Smooth muscle cell (in vitro differentiated cells): ENCODE data around the gene SLC38A3. TPM values are rescaled to one million over a fixed set of nuclear protein-coding genes. Genes with fewer than 3 reads are reported as not detected.

Source experiments
- DNase-seq: peaks from one replicate; lab custom pipeline; 2025; ENCODE audit not compliant: unreplicated experiment; lab: John Stamatoyannopoulos, UW
- H2AFZ ChIP-seq: fragments of 200-600 bp; sonication (generic); 2 replicates; pipeline ENCODE4 v1.6.0; 2016; ENCODE audit warnings: antibody characterized with exemption, low read depth, mild to moderate bottlenecking
- H3F3A ChIP-seq: fragments of 200-600 bp; sonication (generic); 2 replicates; pipeline ENCODE4 v1.6.0; 2017; ENCODE audit warnings: antibody characterized with exemption, low read depth
- H3K27ac ChIP-seq: fragments of 200-600 bp; sonication (generic); 2 replicates; pipeline ENCODE4 v1.5.1; 2016; ENCODE audit warnings: low read depth, mild to moderate bottlenecking
- H3K27me3 ChIP-seq: fragments of 200-600 bp; sonication (generic); 2 replicates; pipeline ENCODE4 v1.6.1; 2016; ENCODE audit warnings: low read depth, mild to moderate bottlenecking
- H3K36me3 ChIP-seq: fragments of 200-600 bp; sonication (generic); 2 replicates; pipeline ENCODE4 v1.5.1; 2016; ENCODE audit warnings: low read depth
- H3K4me1 ChIP-seq: fragments of 200-600 bp; sonication (generic); 2 replicates; pipeline ENCODE4 v1.5.1; 2016; ENCODE audit warnings: low read depth
- H3K4me2 ChIP-seq: fragments of 200-600 bp; sonication (generic); 2 replicates; pipeline ENCODE4 v1.6.0; 2016; ENCODE audit warnings: mild to moderate bottlenecking
- H3K4me3 ChIP-seq: fragments of 200-600 bp; sonication (generic); 2 replicates; pipeline ENCODE4 v1.5.1; 2016; ENCODE audit warnings: mild to moderate bottlenecking
- H3K79me2 ChIP-seq: fragments of 200-600 bp; sonication (generic); 2 replicates; pipeline ENCODE4 v1.6.0; 2016; ENCODE audit warnings: low read depth, mild to moderate bottlenecking
- H3K9ac ChIP-seq: fragments of 200-600 bp; sonication (generic); 2 replicates; pipeline ENCODE4 v1.6.0; 2016; ENCODE audit warnings: low read depth
- H3K9me3 ChIP-seq: fragments of 200-600 bp; sonication (generic); replicated peaks from 2 replicates; pipeline ENCODE4 v1.5.1; 2016; ENCODE audit warnings: low read depth
- H4K20me1 ChIP-seq: fragments of 200-600 bp; sonication (generic); 2 replicates; pipeline ENCODE4 v1.6.0; 2016; ENCODE audit warnings: low read depth
- WGBS: methylation state at CpG from one replicate; pipeline ENCODE4 v1.1.7; 2016; ENCODE audit warnings: low lambda C conversion rate; 5-methylcytosine and 5-hydroxymethylcytosine counted together
- polyA plus RNA-seq: library from polyadenylated mRNA; unstranded; fragments of >200 nt; fragmentation: Nextera tagmentation; extraction: Ambion mirVana; gene quantifications from 2 replicates; pipeline ENCODE4 v1.2.1, GENCODE V29; 2016
- total RNA-seq: library from RNA; depleted of rRNA; stranded (reverse); fragments of >200 nt; gene quantifications from 2 replicates; pipeline ENCODE4 v1.2.3, GENCODE V29; 2014
- TF ChIP-seq, protein P1 (sequence below): fragments of 200-600 bp; sonication (generic); IDR thresholded peaks from 2 replicates; pipeline ENCODE4 v1.5.1; 2017; ENCODE audit warnings: borderline replicate concordance, mild to moderate bottlenecking, antibody characterized with exemption; ENCODE audit not compliant: insufficient read depth, poor library complexity, severe bottlenecking

Gene SLC38A3
- total and polyA plus RNA-seq, 2 experiments from 2014 or later, result 0.58 to 3.5 TPM

DNA sequence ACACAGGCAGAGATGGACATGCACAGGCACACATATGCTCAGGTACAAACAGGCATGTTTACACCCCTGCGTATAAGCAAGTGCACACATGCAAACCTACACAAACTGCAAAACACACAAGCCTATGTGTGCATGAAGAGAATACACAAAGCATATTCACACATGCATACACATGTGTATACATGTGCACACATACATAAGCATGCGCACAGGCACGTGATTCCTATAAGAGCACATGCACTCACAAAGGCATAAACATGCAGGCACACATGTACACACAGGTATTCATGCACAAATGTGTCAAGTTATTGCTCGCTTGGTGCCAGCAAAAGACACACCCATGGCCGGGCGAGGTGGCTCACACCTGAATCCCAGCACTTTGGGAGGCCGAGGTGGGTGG lies 15.1 kb upstream of the SLC38A3 start:
- no peak overlapping the region for H3K9ac ChIP-seq
- H3K4me3 ChIP-seq, result no peak overlapping the region
- H3K4me1 ChIP-seq, result no peaks in the 10 kb centered on the region
- H3F3A ChIP-seq, result no peaks in the 10 kb centered on the region
- no peak overlapping the region for H3K27ac ChIP-seq
- WGBS, result 95% methylated on average over 7 of the region's 7 CpGs
- no peaks in the 10 kb centered on the region for H3K79me2 ChIP-seq
- H4K20me1 ChIP-seq, result no peaks in the 10 kb centered on the region
- H3K4me2 ChIP-seq, result no peak overlapping the region
- no peaks in the 10 kb centered on the region for H3K9me3 ChIP-seq
- TF ChIP-seq, protein P1, sequence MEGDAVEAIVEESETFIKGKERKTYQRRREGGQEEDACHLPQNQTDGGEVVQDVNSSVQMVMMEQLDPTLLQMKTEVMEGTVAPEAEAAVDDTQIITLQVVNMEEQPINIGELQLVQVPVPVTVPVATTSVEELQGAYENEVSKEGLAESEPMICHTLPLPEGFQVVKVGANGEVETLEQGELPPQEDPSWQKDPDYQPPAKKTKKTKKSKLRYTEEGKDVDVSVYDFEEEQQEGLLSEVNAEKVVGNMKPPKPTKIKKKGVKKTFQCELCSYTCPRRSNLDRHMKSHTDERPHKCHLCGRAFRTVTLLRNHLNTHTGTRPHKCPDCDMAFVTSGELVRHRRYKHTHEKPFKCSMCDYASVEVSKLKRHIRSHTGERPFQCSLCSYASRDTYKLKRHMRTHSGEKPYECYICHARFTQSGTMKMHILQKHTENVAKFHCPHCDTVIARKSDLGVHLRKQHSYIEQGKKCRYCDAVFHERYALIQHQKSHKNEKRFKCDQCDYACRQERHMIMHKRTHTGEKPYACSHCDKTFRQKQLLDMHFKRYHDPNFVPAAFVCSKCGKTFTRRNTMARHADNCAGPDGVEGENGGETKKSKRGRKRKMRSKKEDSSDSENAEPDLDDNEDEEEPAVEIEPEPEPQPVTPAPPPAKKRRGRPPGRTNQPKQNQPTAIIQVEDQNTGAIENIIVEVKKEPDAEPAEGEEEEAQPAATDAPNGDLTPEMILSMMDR, result no peak
- no peaks in the 10 kb centered on the region for H3K36me3 ChIP-seq
- DNase-seq, result no peak
- peaks cover 5% of the 10 kb centered on the region for H3K27me3 ChIP-seq
- no peak overlapping the region for H2AFZ ChIP-seq

- TF ChIP-seq, protein P1, result no peak
- Histone ChIP-seq H3K79me2 (no peaks in the 10 kb centered on the region), H3K27ac (no peak within 1 kb of the TSS), H3K36me3 (no peaks in the 10 kb centered on the region), H3F3A (no peaks in the 10 kb centered on the region), H3K27me3 (peaks cover 5% of the 10 kb centered on the region), H3K4me3 (no peak within 1 kb of the TSS), H3K4me2 (no peak within 1 kb of the TSS), H3K9ac (no peak within 1 kb of the TSS), H3K4me1 (no peaks in the 10 kb centered on the region), H3K9me3 (no peaks in the 10 kb centered on the region), H2AFZ (no peak within 1 kb of the TSS), H4K20me1 (no peaks in the 10 kb centered on the region)
- 87% methylated on average over 8 of the region's 8 CpGs for WGBS
- DNase-seq, result no peak
Observed at GRCh38 chr3:50190936-50191660, 14.0 kb upstream of the SLC38A3 start, which contains the start of gene GNAT1. Gene GNAT1 (plus strand): TSS chr3:50191610. CDS start chr3:50191726, 116 bp downstream.

DNA sequence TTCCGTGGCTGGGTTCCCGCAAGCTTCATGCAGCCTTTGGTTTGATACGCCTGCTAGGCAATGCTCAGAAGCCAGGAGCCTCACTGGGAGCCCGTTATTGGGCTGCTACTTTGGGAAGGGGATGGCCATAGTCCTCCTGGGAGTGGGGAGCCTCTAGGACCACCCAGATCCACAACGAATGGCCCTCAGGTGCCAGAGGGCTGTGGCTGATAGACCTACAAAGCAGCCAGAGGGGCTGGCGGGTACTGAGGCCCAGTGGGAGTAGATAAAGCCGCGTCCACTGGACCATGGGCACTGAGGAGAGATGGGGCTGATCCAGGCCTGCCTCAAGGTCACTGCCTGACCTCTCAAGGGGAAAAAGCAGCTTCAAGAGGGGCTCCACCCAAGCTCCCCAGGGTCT lies 12.9 kb upstream of the SLC38A3 start:
- peaks cover 5% of the 10 kb centered on the region for H3K27me3 ChIP-seq
- H3K27ac ChIP-seq, result no peak overlapping the region
- TF ChIP-seq, protein P1, result no peak
- H3K36me3 ChIP-seq, result no peaks in the 10 kb centered on the region
- no peak overlapping the region for H3K4me3 ChIP-seq
- WGBS, result 90% methylated on average over 8 of the region's 8 CpGs
- H3F3A ChIP-seq, result no peaks in the 10 kb centered on the region
- H4K20me1 ChIP-seq, result no peaks in the 10 kb centered on the region
- no peak overlapping the region for H2AFZ ChIP-seq
- no peaks in the 10 kb centered on the region for H3K9me3 ChIP-seq
- no peaks in the 10 kb centered on the region for H3K4me1 ChIP-seq
- no peaks in the 10 kb centered on the region for H3K79me2 ChIP-seq
- H3K4me2 ChIP-seq, result no peak overlapping the region
- H3K9ac ChIP-seq, result no peak overlapping the region
- no peak for DNase-seq

DNA sequence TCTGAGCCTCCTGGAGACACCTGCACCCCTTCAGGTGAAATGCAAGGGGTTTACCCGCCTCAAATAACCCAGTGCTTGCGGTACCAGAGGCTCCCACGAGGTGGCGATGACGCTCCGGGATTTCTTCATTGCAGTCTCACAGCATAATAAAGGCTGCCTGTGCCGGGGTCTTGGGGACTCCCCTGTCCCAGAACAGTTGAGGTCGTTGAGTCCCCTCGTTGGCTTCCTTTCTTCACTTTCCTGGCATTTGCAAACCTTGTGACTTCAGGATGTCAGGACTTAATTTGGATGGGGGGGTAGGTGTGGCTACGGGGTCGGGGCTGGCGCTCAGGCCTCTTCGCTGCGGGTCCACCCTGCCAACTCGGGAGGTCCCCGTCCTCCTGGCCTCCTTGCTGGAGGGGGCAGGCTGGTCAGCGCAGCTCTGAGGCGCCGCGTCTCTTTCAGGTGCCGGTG lies 12.4 kb upstream of the SLC38A3 start:
- Histone ChIP-seq H3K4me3 (no peak overlapping the region), H3K36me3 (no peaks in the 10 kb centered on the region), H4K20me1 (no peaks in the 10 kb centered on the region), H2AFZ (no peak overlapping the region), H3F3A (no peaks in the 10 kb centered on the region), H3K9me3 (no peaks in the 10 kb centered on the region), H3K9ac (no peak overlapping the region), H3K79me2 (no peaks in the 10 kb centered on the region), H3K4me1 (no peaks in the 10 kb centered on the region), H3K27ac (no peak overlapping the region), H3K27me3 (peaks cover 5% of the 10 kb centered on the region), H3K4me2 (no peak overlapping the region)
- TF ChIP-seq, protein P1, result peak; percentile 92
- WGBS, result 50% methylated on average over 21 of the region's 21 CpGs
- DNase-seq, result peak; percentile 50
